Lower leg skin (tissue), 3 donors: ENCODE results near the gene IL1RAPL1.

Experiments used
- CTCF ChIP-seq, 3 donors: fragments of 450-650 bp; IDR thresholded peaks; one replicate each; pipeline ENCODE4 v1.5.1; 2016; ENCODE audit warnings: antibody characterized with exemption in 3 of 3, mild to moderate bottlenecking in 3 of 3, moderate library complexity in 2 of 3
- POLR2A ChIP-seq, 2 donors: fragments of 450-650 bp; IDR thresholded peaks; one replicate each; pipeline ENCODE4 v1.6.1; 2016 to 2017; ENCODE audit warnings: antibody characterized with exemption in 2 of 2, mild to moderate bottlenecking in 1 of 2, moderate library complexity in 1 of 2

GRCh38 chrX:29648161-29648560, 1060.9 kb downstream of the IL1RAPL1 start:
- TF ChIP-seq CTCF (IDR thresholded peaks at IDR 0.05), result no peak
- no peak for TF ChIP-seq POLR2A (IDR thresholded peaks at IDR 0.05)
